Measurements from ENCODE around the gene USP5.
"Not testable (repeated sequence)": the region's sequence is repeated elsewhere in the genome, so short reads cannot be mapped to it uniquely, and the experiment has no call there.

Gene USP5

DNA sequence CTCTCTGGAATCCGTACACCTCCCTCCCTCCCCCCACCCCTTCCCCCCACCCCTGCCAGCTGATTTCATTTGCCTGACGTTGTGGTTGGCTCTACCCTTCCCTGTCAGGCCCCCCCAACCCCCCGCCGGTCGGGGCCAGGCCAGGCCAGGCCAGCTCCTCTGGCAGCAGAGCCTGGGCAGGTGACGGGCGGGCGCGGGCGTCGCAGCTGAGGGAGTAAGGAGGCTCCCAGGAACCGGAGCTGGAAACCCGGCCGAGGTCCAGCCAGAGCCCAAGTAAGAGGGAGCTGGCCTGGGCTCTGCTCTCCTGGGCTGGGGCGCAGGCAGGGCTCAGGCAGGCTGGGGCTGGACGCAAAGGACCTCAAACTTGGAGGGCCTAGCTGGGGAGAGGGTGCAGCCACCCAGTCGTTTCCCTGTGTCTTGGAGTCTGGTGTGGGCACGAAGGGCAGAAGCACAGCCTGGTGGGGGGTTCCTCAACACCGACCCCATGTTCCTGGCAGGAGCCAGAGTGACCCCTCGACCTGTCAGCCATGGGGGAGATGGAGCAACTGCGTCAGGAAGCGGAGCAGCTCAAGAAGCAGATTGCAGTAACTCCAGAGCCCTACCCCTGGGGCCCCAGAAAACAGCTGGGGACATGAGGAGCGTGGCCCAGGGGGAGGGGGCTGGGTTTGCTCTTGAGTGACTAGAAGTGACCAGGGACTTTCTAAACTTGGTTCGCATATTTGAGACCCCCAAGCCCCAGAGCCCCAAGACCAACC, 11.0 kb upstream of the USP5 start, which contains the start of gene GNB3:
Gene GNB3 (plus strand): TSS at position 165 of the 755 bp plus-strand sequence. CDS start 363 bp downstream, at position 528.
- DNase-seq (ENCODE audit: low spot score), result no peak

DNA sequence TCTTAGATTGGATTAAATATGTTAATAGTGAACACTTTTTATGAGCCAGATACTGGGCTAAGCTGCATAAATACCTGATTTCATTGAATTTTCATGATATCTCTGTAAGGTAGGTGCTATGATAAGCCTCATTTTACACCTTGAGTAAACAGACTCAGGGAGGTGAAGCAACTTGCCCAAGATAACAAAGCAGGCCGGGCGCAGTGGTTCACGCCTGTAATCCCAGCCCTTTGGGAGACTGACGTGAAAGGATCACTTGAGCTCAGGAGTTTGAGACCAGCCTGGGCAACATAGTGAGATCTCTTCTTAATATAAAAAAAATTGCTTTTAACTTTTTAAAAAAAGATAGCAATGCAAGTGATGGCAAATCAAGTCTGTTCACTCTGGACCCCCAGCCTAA, 9.9 kb upstream of the USP5 start:
- DNase-seq (ENCODE audit: low spot score), result no peak

DNA sequence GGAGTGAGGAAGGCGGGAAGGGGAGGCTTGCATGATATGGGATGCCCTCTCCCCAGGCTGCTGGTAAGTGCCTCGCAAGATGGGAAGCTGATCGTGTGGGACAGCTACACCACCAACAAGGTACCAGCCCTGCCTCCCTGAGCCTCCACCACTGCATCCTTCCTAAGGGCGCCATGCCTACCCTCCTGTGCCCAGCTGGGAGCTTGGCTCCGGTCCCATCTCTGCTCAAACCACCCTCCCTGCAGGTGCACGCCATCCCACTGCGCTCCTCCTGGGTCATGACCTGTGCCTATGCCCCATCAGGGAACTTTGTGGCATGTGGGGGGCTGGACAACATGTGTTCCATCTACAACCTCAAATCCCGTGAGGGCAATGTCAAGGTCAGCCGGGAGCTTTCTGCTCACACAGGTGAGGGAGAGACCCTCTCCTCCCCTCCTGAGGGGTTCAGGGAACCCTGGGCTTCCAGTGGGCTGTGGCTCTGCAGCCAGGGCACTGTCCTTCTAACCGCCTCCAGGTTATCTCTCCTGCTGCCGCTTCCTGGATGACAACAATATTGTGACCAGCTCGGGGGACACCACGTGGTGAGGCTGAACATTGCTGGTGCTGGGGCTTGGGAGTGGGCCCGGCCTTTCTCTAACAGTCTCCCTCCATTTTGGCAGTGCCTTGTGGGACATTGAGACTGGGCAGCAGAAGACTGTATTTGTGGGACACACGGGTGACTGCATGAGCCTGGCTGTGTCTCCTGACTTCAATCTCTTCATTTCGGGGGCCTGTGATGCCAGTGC, 8.6 kb upstream of the USP5 start:
- no peak for DNase-seq (ENCODE audit: low spot score)

DNA sequence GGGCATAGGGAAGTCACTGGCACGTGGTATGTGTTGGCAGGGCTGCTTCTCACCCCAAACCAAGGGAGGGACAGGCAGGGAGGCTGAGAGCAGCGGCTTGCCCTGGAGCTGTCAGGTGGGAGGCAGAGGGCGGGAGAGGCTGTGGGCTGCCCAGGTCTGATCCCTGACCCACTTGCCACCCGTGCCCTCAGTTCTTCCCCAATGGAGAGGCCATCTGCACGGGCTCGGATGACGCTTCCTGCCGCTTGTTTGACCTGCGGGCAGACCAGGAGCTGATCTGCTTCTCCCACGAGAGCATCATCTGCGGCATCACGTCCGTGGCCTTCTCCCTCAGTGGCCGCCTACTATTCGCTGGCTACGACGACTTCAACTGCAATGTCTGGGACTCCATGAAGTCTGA, 6.6 kb upstream of the USP5 start:
- no peak for DNase-seq (ENCODE audit: low spot score)

DNA sequence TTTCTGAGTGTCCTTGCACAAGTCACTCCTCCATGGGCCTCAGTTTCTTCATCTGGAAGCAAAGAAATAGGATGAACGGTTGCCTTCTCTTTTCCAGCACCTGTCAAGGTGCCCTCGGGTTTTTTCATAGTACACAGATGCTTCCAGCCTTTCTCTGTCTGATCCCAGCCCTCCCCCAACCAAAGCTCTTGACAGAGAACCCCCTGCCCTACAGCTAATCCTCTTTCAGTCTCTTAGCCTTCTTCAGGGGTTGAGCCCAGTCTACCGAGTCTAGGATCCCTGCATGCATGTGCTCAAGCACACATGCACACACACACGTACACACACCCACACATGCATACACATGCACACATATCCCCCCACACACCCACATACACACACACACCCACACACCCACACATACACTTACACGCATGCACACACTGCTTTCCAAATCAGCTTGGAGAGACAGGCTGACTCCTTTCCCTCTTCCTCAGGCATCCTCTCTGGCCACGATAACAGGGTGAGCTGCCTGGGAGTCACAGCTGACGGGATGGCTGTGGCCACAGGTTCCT, 5.6 kb upstream of the USP5 start:
- DNase-seq (ENCODE audit: low spot score), result no peak

DNA sequence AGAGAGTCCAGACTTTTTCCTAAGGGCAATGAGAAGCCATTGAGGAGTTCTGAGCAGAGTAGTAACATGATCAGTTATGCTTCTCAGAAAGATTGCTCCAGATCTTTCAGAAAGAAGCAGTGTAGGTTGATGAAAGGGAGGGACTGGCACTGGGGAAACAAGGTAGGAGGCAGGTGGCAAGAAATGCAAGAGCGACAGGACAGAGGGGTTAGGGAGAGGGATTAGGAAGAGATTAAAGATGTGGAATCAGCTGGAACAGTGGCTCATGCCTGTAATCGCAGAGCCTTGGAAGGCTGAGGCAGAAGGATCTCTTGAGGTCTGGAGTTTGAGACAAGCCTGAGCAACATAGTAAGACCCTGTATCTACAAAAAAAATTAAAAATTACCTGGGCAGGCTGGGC, 4.3 kb upstream of the USP5 start:
- no peak for DNase-seq (ENCODE audit: low spot score)

DNA sequence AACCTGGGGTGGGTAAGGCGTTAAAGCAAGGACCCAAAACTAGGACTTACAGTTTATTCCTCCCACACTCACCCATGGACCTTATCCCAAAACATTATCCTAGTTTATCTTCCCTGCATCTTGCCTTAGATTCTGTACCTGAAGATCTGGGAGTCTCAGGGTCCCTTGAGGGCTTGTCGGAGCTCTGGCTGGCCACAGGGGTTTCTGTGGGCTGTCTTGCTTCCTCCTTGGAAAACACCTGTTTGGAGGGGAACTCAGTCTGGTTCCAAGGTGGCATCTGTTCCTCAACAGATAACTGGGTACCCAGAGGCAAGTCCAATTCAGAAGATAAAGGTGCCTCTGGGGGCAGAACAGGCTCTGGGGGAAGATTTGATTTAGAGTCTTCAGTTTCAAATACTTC, 2.5 kb upstream of the USP5 start:
- no peak for DNase-seq (ENCODE audit: low spot score)

DNA sequence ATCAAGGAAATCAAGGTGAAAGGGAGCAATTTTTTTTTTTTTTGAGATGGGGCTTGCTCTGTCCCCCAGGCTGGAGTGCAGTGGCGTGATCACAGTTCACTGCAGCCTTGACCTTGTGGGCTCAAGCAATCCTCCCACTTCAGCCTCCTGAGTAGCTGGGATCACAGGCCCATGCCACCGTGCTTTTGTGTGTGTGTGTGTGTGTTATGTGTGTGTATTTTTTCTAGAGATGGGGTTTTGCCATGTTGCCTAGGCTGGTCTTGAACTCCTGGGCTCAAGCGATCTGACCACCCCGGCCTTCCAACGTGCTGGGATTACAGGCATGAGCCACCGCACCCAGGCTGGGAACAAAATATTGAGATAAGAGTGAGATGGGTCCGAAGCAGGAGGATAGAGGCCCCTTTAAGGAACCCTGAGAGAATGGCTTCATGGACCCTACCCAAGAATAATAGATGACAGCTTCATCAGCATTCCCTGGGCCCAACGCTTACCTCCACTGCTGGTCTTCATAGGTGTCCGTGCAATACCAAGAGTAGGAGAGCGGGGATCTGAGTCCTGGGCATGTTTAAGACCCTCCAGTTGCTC, 1.9 kb upstream of the USP5 start:
- DNase-seq (ENCODE audit: low spot score), result no peak

DNA sequence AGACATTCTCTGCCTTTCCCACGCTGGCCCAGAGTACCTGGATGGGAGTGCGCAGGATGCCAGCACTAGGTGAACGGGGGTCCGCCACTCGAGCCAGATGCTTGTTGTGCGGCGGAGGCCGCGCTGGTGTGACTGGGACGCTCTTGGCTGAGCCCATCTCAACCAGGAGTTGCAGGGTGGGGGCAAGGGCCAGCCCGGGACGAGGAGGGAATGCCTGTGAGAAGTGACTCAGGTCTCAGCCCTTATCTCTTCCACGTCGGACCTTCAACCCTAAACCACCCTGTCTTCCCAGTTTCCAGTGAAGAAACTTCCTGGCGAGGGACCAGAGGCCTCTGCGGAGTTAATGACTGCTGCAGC, 1.2 kb upstream of the USP5 start:
- DNase-seq (ENCODE audit: low spot score), result no peak

DNA sequence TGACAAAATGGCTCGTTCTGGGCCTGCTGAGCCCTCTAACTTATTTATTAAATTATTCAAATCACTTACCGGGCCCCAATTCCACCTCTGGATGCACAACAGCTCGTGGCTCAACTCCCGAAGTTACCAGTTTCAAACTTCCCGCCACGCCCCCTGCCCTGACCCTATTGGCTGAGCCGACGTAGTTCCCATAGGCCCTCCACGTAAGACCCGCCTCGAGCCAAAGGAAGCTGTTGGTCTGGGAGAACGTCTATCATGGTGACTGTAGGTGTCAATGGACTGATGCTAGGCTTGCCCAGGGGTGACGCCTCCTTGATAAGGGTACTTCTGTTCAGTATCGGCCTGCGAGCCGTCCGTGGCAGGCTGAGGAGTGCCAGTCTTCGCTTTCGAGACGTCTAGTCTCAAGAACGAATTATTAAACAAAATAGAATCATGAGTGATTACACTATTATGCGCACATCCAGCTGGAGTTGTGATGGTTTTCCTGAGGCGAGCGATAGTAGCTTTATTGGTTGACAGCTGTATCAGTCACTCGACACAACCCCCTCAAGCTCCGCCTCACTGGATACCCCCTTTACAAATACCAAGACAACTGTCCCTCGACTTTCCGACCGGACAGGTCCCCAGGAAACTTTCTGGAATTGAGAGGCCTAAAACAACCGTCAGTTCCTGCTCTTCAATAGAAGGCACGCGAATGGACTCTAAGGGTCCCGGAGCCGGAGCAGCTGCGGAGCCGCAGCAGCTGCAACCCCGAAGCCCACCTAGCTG, 613 bp upstream of the USP5 start, which contains the start of gene CDCA3:
Gene CDCA3 (minus strand): TSS at position 134 of the 768 bp plus-strand sequence. CDS start 334 bp downstream, outside the sequence.
- DNase-seq (ENCODE audit: low spot score), result peak; percentile 100

DNA sequence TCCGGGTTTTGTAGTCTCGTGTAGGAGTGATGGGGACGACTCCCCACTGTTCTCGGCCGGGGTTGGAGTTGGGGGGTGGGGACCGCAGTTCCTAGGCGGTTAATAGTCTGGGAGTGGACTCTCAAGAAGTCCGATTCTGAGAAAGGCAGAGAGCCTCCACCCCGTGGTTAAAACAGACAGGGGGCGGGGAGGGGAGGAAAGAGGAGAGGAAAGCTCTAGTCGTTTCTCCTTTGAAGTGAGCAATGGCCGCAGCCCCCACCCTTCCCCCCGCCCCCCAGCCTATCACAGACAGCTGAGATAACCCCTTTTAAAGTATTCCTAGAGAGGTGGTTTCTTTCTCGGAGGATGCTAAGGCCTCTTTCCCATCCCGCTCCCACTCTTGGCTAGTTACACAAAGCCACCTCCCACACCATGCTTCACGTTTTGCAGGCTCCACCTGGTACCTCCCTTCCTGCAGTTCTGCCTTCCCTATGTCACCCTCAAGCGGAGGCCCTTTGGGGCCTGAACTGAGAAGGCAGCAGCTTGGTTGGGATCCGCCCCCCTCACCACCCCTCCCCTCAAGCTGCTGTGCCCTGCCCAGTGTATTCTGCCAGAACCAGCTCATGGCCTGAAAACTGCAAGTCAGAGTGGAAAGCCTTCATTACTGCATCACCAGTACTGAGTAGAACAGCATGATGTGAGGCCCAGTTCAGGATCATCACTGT, 853 bp downstream of the USP5 start:
- DNase-seq (ENCODE audit: low spot score), result peak; percentile 75

DNA sequence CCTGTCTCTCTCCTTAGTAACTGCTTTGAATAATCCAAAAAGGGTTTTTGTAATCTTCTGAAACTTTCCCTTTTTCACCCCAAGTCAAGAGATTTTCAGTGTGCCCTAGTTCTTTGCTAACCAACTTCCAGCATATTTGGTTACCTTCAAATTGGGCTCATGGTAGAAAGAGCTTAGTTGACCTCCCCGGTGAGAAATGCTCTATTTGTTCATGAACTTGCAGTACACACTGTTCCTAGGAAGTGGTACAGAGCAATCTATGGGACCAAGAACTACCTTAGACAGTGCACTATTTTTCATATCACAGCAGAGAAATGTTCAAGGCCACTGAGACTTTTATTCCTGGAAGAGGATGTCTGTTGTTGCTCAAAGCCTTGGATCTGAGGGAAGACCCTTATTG, 1.7 kb downstream of the USP5 start:
- DNase-seq (ENCODE audit: low spot score), result no peak

DNA sequence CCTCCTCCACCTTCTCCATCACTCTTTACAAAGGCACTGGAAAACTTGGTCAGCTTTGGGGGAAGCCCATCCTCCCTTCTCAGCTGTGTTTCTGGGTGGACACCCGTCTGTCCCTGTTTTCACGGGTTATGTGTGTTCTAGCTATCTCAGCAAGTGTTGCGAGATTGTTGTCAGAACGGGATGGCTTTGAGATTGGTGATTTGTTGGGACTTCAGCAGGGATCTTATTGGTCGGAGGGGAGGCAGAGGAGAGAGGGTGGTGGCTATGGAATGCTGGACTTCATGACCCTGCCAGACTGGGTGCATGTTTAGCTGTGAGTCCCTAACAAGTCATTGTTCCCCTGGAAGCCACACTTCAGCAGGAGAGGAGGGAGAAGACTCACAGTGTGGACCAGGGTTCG, 2.1 kb downstream of the USP5 start:
- no peak for DNase-seq (ENCODE audit: low spot score)

DNA sequence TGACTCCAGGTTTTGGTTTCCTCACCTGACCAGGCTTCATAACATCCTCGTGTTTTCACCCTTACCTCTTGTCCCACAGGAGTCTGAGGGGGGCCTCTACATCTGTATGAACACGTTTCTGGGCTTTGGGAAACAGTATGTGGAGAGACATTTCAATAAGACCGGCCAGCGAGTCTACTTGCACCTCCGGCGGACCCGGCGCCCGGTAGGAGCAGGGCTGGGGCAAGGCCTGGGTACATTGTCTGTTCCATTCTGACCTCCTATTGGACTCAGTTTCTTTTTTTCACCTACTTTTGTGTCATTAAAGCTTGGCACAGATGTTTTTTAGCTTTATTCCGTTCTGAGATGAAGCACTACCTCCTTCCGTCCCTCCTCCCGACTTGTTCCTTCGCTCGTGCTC, 3.4 kb downstream of the USP5 start:
- no peak for DNase-seq (ENCODE audit: low spot score)

DNA sequence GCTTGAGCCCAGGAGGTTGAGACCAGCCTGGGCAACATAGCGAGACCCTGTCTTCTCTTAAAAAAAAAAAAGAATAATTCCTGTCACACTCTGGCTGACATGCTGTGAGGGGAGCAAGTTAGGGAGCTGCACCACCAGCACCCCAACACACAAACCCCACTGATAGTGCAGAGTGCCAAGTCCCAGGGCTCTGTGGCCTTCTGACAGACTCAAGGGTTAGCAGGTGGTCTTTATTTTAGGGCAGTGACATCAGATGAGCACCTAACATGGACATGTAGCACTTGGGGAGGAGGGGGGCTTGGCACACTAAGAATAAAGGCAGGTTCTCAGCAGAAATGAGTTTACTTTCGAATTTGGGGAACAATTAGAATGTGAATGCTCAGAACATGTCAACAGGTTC, 6.8 kb downstream of the USP5 start:
- DNase-seq (ENCODE audit: low spot score), result no peak

DNA sequence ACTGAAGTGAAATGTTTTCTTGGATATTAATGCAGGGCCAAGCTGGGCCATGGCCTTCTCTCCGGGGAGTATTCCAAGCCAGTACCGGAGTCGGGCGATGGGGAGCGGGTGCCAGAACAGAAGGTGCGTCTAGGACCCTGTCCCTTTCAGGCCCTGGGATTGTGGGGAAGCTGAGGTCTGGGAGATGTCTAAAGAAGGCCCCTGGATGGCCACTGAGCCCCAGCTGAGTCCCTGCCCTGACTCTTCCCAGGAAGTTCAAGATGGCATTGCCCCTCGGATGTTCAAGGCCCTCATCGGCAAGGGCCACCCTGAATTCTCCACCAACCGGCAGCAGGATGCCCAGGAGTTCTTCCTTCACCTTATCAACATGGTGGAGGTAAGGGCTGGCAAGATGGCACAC, 8.2 kb downstream of the USP5 start:
- DNase-seq (ENCODE audit: low spot score), result no peak

DNA sequence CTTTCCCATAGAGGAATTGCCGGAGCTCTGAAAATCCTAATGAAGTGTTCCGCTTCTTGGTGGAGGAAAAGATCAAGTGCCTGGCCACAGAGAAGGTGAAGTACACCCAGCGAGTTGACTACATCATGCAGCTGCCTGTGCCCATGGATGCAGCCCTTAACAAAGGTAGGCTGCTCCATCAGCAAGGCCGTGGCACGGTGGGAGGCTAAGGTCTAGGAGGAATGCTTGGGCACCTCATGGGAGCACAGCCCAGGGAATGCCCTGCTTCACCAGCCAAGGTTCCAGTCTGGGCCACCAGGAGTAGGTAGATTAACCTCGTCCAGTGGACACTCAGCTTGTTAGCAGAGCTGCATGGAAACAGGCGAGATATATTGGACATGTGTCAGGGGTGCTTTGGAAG, 9.0 kb downstream of the USP5 start:
- no peak for DNase-seq (ENCODE audit: low spot score)

DNA sequence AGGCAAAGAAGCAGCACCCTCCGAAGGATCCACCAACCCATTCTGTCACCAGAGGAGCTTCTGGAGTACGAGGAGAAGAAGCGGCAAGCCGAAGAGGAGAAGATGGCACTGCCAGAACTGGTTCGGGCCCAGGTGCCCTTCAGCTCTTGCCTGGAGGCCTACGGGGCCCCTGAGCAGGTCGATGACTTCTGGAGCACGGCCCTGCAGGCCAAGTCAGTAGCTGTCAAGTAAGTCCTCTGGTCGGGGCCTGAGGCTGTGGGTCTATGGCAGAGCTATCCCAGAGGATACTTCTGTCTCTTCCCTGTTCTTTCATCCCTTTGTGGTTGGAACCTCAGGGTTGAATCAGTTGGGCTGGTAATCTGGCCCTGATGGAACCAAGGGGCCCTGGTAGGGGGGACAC, 9.4 kb downstream of the USP5 start:
- no peak for DNase-seq (ENCODE audit: low spot score)

DNA sequence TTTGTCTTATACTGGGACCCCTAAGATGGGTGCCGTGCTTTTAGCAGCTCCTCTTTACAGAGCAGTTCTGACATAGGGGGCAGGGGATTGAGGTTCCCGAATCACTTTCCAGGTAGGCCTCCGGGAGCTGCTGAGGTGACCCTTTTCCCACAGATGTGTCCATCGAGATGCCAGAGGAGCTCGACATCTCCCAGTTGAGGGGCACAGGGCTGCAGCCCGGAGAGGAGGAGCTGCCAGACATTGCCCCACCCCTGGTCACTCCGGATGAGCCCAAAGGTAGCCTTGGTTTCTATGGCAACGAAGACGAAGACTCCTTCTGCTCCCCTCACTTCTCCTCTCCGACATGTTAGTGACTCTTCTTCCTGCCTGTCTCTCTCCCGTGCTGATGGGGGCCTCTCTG, 11.1 kb downstream of the USP5 start:
- DNase-seq (ENCODE audit: low spot score), result no peak

DNA sequence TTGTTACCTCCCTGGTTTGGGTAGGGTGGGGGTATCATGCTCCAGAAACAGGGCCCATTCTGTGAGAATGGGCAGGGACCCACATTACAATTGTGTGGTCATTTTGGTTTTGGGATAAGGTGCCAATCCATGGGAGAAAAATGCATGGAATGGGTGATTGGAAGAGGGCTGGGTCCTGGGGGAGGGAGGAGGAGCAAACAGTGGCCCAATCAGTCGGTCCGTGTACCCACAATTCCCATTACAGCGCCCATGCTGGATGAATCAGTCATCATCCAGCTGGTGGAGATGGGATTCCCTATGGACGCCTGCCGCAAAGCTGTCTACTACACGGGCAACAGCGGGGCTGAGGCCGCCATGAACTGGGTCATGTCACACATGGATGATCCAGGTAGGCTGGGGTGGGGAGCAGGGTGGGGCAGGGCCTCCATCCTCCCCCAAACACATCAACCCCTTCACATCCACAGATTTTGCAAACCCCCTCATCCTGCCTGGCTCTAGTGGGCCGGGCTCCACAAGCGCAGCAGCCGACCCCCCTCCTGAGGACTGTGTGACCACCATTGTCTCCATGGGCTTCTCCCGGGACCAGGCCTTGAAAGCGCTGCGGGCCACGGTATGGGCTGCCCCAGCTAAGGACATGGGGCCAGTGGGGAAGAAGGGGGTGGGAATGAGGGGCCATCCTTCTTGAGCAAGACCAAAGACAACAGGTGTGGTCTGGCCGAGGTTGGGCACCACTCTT, 11.8 kb downstream of the USP5 start:
- no peak for DNase-seq (ENCODE audit: low spot score)

DNA sequence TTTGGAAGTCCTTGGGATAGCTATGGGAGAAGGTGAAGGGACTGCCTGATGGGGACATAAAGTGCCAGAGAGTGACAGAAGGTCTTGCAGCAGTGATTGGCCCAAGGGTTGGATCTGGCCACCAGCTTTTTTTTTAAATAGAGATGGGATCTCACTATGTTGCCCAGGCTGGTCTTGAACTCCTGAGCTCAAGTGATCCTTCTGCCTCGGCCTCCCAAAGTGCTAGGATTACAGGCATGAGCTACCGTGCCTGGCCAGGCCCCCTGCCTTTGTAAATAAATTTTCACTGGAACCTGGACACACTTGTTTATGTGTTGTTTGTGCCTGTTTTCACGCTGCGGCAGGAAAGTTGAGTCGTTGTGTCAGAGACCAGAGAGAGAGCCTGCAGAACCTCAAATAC, 13.4 kb downstream of the USP5 start:
- DNase-seq (ENCODE audit: low spot score), result not testable (repeated sequence)
